ENCODE measurements around the gene PELI3. TPM values are rescaled to one million over a fixed set of nuclear protein-coding genes. Genes with fewer than 3 reads are reported as not detected.
A peak's percentile ranks its signal among the peaks of the same experiment; 100 is the strongest.

PELI3 gene, protein sequence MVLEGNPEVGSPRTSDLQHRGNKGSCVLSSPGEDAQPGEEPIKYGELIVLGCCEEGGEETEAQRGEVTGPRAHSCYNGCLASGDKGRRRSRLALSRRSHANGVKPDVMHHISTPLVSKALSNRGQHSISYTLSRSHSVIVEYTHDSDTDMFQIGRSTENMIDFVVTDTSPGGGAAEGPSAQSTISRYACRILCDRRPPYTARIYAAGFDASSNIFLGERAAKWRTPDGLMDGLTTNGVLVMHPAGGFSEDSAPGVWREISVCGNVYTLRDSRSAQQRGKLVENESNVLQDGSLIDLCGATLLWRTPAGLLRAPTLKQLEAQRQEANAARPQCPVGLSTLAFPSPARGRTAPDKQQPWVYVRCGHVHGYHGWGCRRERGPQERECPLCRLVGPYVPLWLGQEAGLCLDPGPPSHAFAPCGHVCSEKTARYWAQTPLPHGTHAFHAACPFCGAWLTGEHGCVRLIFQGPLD
- 15.5 TPM for total RNA-seq
- long read RNA-seq, transcript PELI3-201 (8 exons, 2,740 nt) = major isoform, 15 of 31 reads
- long read RNA-seq, transcript PELI3-202 (7 exons, 2,783 nt) = minor isoform, 7 of 31 reads
- long read RNA-seq, partial matches to known transcripts = 3 of 31 reads
- long read RNA-seq, other reads (novel, unspliced or antisense) = 4 of 31 reads

DNA sequence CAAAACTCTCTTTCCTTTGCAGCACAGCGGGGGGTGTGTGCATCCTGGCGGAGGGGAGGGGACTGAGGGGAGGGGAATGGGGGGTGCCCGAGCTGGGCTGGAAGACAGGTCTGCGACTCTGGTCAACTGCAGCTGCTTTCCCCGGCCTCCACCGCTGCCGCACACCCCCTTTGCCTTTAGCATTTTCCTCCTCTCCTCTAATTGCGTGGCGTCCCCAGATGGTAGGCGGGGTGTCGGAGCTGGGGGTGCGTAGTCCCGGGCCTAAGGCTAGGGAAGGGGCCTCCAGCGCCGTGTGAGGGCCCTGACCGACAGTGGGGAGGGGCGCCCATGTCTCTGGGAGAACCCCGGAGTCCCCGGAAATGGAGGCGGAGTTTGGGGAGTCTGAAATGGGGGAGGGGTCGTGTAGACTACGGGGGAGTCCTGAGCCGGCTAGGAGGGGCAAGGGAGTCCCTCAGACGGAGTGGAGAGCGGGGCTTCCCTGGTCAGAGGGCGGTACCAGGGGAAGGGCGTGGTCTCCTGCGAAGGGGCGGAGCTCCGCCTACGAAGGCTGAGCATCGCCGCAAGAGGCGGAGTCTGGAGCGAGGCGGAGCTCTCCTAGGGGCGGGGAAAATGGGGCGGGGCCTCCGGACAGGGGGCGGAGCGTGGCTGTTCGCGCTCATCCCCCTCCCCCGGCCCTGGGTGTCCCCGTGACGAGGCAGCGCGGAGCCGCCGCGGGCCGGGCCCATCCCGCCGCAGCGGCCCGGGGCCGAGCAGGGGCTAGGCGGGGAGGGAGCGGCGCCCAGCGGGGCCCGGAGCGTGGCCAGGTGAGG is at the start of gene PELI3:
Gene PELI3 (plus strand): TSS at position 681 of the 809 bp plus-strand sequence. CDS start 1,224 bp downstream, outside the sequence.
- TF ChIP-seq, protein P1, sequence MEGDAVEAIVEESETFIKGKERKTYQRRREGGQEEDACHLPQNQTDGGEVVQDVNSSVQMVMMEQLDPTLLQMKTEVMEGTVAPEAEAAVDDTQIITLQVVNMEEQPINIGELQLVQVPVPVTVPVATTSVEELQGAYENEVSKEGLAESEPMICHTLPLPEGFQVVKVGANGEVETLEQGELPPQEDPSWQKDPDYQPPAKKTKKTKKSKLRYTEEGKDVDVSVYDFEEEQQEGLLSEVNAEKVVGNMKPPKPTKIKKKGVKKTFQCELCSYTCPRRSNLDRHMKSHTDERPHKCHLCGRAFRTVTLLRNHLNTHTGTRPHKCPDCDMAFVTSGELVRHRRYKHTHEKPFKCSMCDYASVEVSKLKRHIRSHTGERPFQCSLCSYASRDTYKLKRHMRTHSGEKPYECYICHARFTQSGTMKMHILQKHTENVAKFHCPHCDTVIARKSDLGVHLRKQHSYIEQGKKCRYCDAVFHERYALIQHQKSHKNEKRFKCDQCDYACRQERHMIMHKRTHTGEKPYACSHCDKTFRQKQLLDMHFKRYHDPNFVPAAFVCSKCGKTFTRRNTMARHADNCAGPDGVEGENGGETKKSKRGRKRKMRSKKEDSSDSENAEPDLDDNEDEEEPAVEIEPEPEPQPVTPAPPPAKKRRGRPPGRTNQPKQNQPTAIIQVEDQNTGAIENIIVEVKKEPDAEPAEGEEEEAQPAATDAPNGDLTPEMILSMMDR (IDR thresholded peaks at IDR 0.05) = no peak
- no peaks in the 10 kb centered on the region for H3K36me3 ChIP-seq
- no peaks in the 10 kb centered on the region for H3K27me3 ChIP-seq
- H3K27ac ChIP-seq = peak within 1 kb of the TSS; percentile 66
- DNase-seq (peak; percentile 96), ATAC-seq (peak; percentile 98)
- H3K9me3 ChIP-seq = no peaks in the 10 kb centered on the region
- peaks cover 10% of the 10 kb centered on the region for H3K4me1 ChIP-seq
- peak within 1 kb of the TSS; percentile 57 for H3K4me3 ChIP-seq
- intact Hi-C loops (cut with DNase I) = no loop called here

DNA sequence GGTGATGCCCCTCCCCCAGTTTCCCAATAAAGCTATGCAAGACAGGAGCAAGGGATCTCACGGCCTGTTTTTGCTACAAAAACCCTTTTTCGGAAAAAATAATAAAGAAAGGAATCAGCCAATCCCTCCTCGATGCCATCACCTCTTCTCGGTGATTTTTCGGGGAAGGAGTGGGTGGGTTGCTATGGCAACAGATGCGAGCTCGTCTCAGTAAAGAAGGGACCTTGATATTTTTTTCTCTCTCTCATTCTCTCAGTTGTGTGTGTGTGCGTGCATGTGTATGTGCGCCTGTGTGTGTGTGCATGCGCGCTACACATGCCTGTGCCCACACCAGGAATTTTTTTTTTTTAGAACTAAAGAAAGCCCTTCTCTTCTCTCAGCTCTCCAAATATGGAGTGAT is 49.7 kb upstream of the PELI3 start:
- DNase-seq (no peak), ATAC-seq (no peak)
- Histone ChIP-seq H3K36me3 (no peaks in the 10 kb centered on the region), H3K4me3 (no peak overlapping the region), H3K4me1 (peaks cover 9% of the 10 kb centered on the region), H3K9me3 (no peaks in the 10 kb centered on the region), H3K27ac (no peak overlapping the region), H3K27me3 (peaks cover 37% of the 10 kb centered on the region)
- intact Hi-C loops (cut with DNase I) = no loop called here
- TF ChIP-seq, protein P1 (IDR thresholded peaks at IDR 0.05) = no peak

DNA sequence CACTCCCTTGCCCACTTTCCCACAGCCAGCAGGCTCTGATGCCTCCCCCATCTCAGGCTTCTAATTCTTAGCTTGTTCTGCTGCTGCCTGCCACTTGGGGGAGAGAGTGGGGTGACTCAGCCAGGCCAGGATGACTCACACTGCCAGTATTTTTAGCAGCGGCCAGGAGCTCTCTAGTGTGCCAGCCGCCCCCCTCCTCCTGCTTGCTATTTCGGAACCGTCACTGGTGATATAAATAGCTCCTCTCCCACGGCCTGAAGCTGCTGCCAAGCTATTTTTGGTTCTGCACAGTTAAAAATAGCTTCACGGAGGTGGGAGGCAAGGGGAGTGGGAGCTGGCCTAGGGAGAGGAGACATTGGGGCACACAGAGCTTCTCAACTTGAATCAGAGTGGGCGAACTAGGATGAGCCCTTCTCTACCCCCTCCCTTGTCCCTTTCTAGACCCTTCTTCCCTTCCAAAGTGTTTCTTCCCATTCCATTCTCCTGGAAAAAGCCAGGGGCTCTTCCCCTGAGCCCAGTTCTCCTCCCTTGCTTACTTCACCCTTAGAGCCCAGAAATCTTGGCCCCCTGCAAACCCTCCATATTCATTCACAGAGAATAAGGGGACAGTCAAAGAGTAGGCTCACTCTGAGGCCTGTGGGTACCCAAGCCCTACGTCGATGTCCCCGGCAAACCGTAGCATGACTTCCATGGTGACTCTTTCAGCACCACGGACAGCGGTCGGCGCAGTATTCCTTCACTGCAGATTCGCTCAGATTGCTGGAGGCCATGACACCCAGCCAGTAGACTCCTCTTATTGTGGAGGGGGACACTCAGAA is 48.3 kb upstream of the PELI3 start:
- peaks cover 9% of the 10 kb centered on the region for H3K4me1 ChIP-seq

DNA sequence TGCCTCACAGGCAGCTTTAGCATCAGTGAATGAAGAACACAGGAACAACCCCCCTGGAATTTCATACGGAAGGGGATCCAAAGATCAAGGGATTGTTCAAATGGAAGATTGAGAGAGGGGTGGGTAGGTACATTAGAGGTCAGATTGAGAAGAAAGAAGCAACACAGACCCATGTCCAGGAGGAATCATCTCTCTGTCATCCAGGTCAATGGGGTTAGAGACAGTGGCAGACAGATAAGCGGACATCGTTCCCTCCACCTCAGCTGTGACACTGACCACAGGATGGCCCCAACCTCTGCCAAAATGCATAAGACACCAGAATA is 47.8 kb upstream of the PELI3 start:
- ATAC-seq (no peak), DNase-seq (no peak)
- peaks cover 27% of the 10 kb centered on the region for H3K27me3 ChIP-seq
- no peaks in the 10 kb centered on the region for H3K36me3 ChIP-seq
- no peak overlapping the region for H3K4me3 ChIP-seq
- intact Hi-C loops (cut with DNase I) = no loop called here
- TF ChIP-seq, protein P1 (IDR thresholded peaks at IDR 0.05) = no peak
- no peaks in the 10 kb centered on the region for H3K9me3 ChIP-seq
- no peak overlapping the region for H3K27ac ChIP-seq
- H3K4me1 ChIP-seq = peaks cover 9% of the 10 kb centered on the region

More for the DNA sequence above, 48.3 kb upstream of the PELI3 start:
- no peak for DNase-seq
- TF ChIP-seq, protein P1 (IDR thresholded peaks at IDR 0.05) = no peak
- intact Hi-C loops (cut with DNase I) = no loop called here
- Histone ChIP-seq H3K27me3 (peaks cover 32% of the 10 kb centered on the region), H3K27ac (no peak overlapping the region), H3K36me3 (no peaks in the 10 kb centered on the region), H3K4me3 (no peak overlapping the region), H3K9me3 (no peaks in the 10 kb centered on the region)
- peak; percentile 35 for ATAC-seq

DNA sequence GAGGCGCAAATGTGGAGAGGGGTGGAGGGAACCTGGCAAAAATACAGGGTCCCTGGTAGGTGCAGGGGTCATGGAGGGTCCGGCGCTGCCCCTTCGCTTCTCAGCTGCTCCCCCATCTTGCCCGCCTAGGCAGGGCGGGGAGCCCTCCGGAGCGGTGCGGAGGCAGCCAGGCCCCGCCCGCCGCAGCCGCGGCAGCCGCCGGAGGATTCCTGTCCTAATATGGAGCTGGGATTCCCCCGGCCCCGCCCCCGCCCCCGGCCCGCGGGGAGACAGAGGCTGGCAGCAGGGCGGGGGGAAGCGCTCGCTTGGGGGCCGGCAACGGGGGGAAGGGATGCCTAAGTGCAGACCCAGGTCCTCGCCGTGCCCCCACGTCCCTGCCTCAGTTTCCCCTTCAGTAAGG is 46.9 kb upstream of the PELI3 start:
- Histone ChIP-seq H3K27ac (no peak overlapping the region), H3K4me3 (no peak overlapping the region), H3K27me3 (peaks cover 21% of the 10 kb centered on the region), H3K36me3 (no peaks in the 10 kb centered on the region), H3K9me3 (no peaks in the 10 kb centered on the region), H3K4me1 (peaks cover 9% of the 10 kb centered on the region)
- ATAC-seq (no peak), DNase-seq (no peak)
- intact Hi-C loops (cut with DNase I) = no loop called here
- TF ChIP-seq, protein P1 (IDR thresholded peaks at IDR 0.05) = no peak
